ENCODE data around the gene USO1. TPM values are rescaled to one million over a fixed set of nuclear protein-coding genes. Genes with fewer than 3 reads are reported as not detected.
"Not testable (repeated sequence)": the region's sequence is repeated elsewhere in the genome, so short reads cannot be mapped to it uniquely, and the experiment has no call there.

The USO1 gene
- total and polyA plus RNA-seq, 3 donors from 2014 or later, result 53.3 to 64.6 (median 57.5) TPM

DNA sequence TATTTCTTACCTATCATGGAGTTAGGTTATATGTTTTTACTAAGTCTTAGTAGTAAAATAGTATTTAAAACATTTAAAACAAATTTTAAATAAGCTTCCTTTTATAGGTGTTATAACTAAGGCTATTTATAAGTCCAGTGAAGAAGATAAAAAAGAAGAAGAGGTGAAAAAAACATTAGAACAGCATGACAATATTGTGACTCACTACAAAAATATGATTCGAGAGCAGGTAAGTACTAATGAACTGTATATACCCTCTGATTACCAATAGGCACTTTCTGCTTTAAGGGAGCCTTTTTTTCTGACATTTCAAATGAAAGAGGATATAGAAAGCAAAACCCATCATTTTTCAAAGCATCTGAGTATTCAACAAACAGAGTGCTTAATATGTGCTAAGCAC lies 76.6 kb downstream of the USO1 start:
- TF ChIP-seq CTCF (IDR thresholded peaks at IDR 0.05), result no peak
- no peak for TF ChIP-seq POLR2A (IDR thresholded peaks at IDR 0.05)
- intact Hi-C loops (cut with DNase I; ENCODE audit: low total_unique reads), result no loop called here

DNA sequence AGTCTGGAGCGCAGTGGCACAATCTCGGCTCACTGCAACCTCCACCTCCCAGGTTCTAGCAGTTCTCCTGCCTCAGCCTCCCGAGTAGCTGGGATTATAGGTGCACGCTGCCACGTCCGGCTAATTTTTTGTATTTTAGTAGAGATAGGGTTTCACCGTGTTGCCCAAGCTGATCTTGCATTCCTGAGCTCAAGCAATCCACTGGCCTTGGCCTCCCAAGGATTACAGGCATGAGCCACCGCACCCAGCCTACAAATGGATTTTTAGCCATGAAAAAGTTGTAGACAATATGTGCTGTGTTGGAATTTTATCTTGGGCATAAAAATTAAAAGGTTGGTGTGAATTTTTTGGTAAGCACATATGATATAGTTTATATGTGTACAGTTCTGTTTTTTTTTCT lies 81.7 kb downstream of the USO1 start:
- intact Hi-C loops (cut with DNase I; ENCODE audit: low total_unique reads); H3K36me3 ChIP-seq (ENCODE audit: low read depth, missing control alignments); H3K27ac ChIP-seq; DNase-seq; H3K9me3 ChIP-seq; H3K4me1 ChIP-seq; H3K27me3 ChIP-seq; H3K4me3 ChIP-seq: not testable (repeated sequence)
- WGBS, 2 donors, result 77 to 83% methylated on average over 8 of the region's 8 CpGs

More for the DNA sequence above, 76.6 kb downstream of the USO1 start:
- H3K9me3 ChIP-seq, result no peaks in the 10 kb centered on the region
- H3K4me1 ChIP-seq, result no peaks in the 10 kb centered on the region
- no peak overlapping the region for H3K4me3 ChIP-seq
- no peak for DNase-seq
- 76 to 86% methylated on average over 1 of the region's 1 CpG for WGBS, 2 donors
- no peak overlapping the region for H3K27ac ChIP-seq
- H3K27me3 ChIP-seq, result no peaks in the 10 kb centered on the region
- no peaks in the 10 kb centered on the region for H3K36me3 ChIP-seq (ENCODE audit: low read depth, missing control alignments)

DNA sequence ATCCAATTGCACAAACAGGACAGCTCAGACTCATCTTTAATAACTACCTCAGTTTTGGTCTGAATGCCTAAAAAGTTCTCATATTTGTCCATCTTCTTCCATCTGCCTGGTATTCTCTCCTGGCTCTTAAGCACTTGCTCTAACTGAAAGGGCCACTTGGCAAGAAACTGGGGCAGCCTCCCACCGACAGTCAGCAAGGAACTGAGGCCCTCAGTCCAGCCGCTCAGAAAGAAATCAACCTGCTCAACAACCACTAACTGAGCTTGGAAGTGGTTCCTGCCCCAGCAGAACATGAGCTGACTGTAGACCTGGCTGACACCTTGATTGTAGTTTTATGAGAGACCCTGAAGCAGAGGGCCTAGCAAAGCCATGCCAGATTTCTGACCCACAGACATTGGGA lies 93.5 kb downstream of the USO1 start:
- Histone ChIP-seq H3K27ac (no peak overlapping the region), H3K27me3 (no peaks in the 10 kb centered on the region), H3K9me3 (no peaks in the 10 kb centered on the region), H3K4me1 (no peaks in the 10 kb centered on the region), H3K4me3 (no peak overlapping the region), H3K36me3 (ENCODE audit: low read depth, missing control alignments) (no peaks in the 10 kb centered on the region)
- DNase-seq, result no peak
- 88 to 96% methylated on average over 2 of the region's 2 CpGs for WGBS, 2 donors
- intact Hi-C loops (cut with DNase I; ENCODE audit: low total_unique reads), result no loop called here
- TF ChIP-seq POLR2A (IDR thresholded peaks at IDR 0.05) (no peak), CTCF (IDR thresholded peaks at IDR 0.05) (no peak)

DNA sequence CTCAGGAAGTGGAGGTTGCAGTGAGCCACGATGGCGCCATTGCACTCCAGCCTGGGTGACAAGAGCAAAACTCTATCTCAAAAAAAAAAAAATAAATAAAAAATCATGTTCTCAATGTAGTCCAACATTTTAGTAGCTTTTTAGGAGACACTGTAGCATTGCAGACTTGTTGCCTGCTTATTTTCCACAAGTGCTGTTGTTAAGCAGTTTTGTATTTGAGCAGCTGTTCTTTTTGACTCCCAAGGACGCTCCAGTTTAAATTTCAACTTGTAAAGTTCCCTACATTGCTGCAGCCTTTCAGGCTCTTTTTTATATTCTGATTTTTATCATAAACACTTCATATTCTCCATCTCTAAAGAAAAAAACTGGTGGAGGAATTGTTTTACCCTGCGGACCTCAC lies 94.7 kb downstream of the USO1 start:
- no peaks in the 10 kb centered on the region for H3K27me3 ChIP-seq
- intact Hi-C loops (cut with DNase I; ENCODE audit: low total_unique reads), result no loop called here
- no peak for DNase-seq
- 60 to 64% methylated on average over 4 of the region's 4 CpGs for WGBS, 2 donors
- H3K4me1 ChIP-seq, result no peaks in the 10 kb centered on the region
- no peaks in the 10 kb centered on the region for H3K36me3 ChIP-seq (ENCODE audit: low read depth, missing control alignments)
- H3K27ac ChIP-seq, result no peak overlapping the region
- no peak for TF ChIP-seq CTCF (IDR thresholded peaks at IDR 0.05)
- TF ChIP-seq POLR2A (IDR thresholded peaks at IDR 0.05), result no peak
- no peak overlapping the region for H3K4me3 ChIP-seq
- H3K9me3 ChIP-seq, result no peaks in the 10 kb centered on the region

DNA sequence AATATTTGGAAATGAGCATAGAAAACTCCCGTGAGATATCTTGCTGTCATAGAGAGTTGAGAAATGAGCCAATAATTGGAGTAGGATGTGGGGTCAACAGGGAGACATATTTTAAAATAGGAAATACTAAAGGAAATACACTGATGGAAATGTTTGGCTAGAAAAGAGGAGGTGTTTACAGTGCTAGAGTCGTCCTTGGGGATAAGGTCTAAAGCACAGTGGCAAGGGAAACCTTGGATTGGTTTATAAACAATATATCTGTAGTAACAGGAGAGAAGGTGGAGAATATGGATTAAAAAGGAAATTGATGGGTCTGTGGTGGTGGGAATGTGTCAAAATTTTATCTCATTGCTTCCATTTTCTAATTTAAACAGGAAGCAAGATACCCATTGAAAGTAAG lies 95.8 kb downstream of the USO1 start:
- Histone ChIP-seq H3K27ac (no peak overlapping the region), H3K36me3 (ENCODE audit: low read depth, missing control alignments) (no peaks in the 10 kb centered on the region), H3K9me3 (no peaks in the 10 kb centered on the region), H3K4me1 (no peaks in the 10 kb centered on the region), H3K27me3 (no peaks in the 10 kb centered on the region), H3K4me3 (no peak overlapping the region)
- 39 to 56% methylated on average over 2 of the region's 2 CpGs for WGBS, 2 donors
- TF ChIP-seq POLR2A (IDR thresholded peaks at IDR 0.05) (no peak), CTCF (IDR thresholded peaks at IDR 0.05) (no peak)
- intact Hi-C loops (cut with DNase I; ENCODE audit: low total_unique reads), result no loop called here
- no peak for DNase-seq

Measured in testis (tissue), 3 donors.